ENCODE results near the gene POLD4. TPM values are rescaled to one million over a fixed set of nuclear protein-coding genes. Genes with fewer than 3 reads are reported as not detected.

The POLD4 gene
- polyA plus RNA-seq, 4 donors: 18.8 to 40.4 (median 33.4) TPM

GRCh38 chr11:67372321-67372992 is 19.1 kb upstream of the POLD4 start:
- DNase-seq (ENCODE audit: low read depth in 4 of 4, low spot score in 2 of 4): no peak

GRCh38 chr11:67371911-67372320 is 18.6 kb upstream of the POLD4 start:
- DNase-seq (ENCODE audit: low read depth in 4 of 4, low spot score in 2 of 4): no peak

- no peak for DNase-seq (ENCODE audit: low read depth in 4 of 4, low spot score in 2 of 4)
Measured at GRCh38 chr11:67371189-67371910, 18.0 kb upstream of the POLD4 start.

GRCh38 chr11:67370351-67371076 is 17.2 kb upstream of the POLD4 start:
- no peak for DNase-seq (ENCODE audit: low read depth in 4 of 4, low spot score in 2 of 4)

- DNase-seq (ENCODE audit: low read depth in 4 of 4, low spot score in 2 of 4): no peak
Measured at GRCh38 chr11:67369801-67370284, 16.5 kb upstream of the POLD4 start.

- DNase-seq (ENCODE audit: low read depth in 4 of 4, low spot score in 2 of 4): no peak
Measured at GRCh38 chr11:67369275-67369674, 15.9 kb upstream of the POLD4 start.

- no peak for DNase-seq (ENCODE audit: low read depth in 4 of 4, low spot score in 2 of 4)
Measured at GRCh38 chr11:67368621-67369020, 15.3 kb upstream of the POLD4 start.

GRCh38 chr11:67367761-67368227 is 14.4 kb upstream of the POLD4 start:
- no peak for DNase-seq (ENCODE audit: low read depth in 4 of 4, low spot score in 2 of 4)

GRCh38 chr11:67366961-67367760 is 13.8 kb upstream of the POLD4 start:
- DNase-seq (ENCODE audit: low read depth in 4 of 4, low spot score in 2 of 4): no peak

- DNase-seq (ENCODE audit: low read depth in 4 of 4, low spot score in 2 of 4): no peak
Measured at GRCh38 chr11:67366546-67366945, 13.2 kb upstream of the POLD4 start.

GRCh38 chr11:67365736-67366444 is 12.5 kb upstream of the POLD4 start:
- no peak for DNase-seq (ENCODE audit: low read depth in 4 of 4, low spot score in 2 of 4)

GRCh38 chr11:67364783-67365722 is 11.7 kb upstream of the POLD4 start:
- no peak for DNase-seq (ENCODE audit: low read depth in 4 of 4, low spot score in 2 of 4)

- no peak for DNase-seq (ENCODE audit: low read depth in 4 of 4, low spot score in 2 of 4)
Measured at GRCh38 chr11:67364169-67364568, 10.8 kb upstream of the POLD4 start.

- no peak for DNase-seq (ENCODE audit: low read depth in 4 of 4, low spot score in 2 of 4)
Measured at GRCh38 chr11:67357831-67358670, 4.7 kb upstream of the POLD4 start.

GRCh38 chr11:67356864-67357561 is 3.7 kb upstream of the POLD4 start:
- DNase-seq (ENCODE audit: low read depth in 4 of 4, low spot score in 2 of 4): no peak

- no peak for DNase-seq (ENCODE audit: low read depth in 4 of 4, low spot score in 2 of 4)
Measured at GRCh38 chr11:67356387-67356863, 3.1 kb upstream of the POLD4 start.

GRCh38 chr11:67355794-67356386 is 2.5 kb upstream of the POLD4 start:
- DNase-seq (ENCODE audit: low read depth in 4 of 4, low spot score in 2 of 4): no peak

Data from left renal cortex interstitium (tissue), 4 donors.